Fibroblast of mammary gland (primary cell): ENCODE measurements around the gene NUP188.

Experiments
- DNase-seq: peaks from one replicate; pipeline ENCODE4 v3.0.0-alpha.2; 2010; ENCODE audit warnings: low read depth
- H3K4me3 ChIP-seq: 2 replicates; pipeline ENCODE4 v1.5.1; 2011; ENCODE audit warnings: low read depth, mild to moderate bottlenecking, low read length, moderate library complexity; ENCODE audit not compliant: control insufficient read depth
- TF ChIP-seq, protein P1 (sequence below): conservative IDR thresholded peaks from 2 replicates; pipeline ENCODE4 v1.5.1; 2011; ENCODE audit warnings: low read depth, low read length, inconsistent platforms; ENCODE audit not compliant: control insufficient read depth, insufficient read depth

Gene NUP188

DNA sequence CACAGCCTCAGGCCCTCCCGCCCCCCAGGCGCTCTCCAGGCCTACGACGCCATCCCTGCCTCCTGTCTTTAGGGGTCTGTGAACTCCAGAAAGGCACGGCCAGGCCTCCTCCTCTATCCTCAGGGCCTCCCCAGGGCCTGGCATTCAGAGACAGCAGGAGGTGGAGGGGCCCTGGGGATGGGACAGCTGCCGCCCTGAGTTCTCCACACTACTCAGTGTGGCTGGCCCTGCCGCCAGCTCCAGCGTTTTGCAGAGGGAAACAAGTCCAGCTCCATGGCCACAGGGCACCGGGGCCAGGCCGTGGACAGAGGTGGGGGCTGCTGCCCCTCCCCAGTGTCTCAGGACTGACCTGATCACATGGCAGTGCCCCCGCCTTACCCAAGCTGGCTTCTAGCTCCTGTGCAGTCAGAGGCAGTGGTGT, 64.3 kb downstream of the NUP188 start:
- no peak overlapping the region for H3K4me3 ChIP-seq
- TF ChIP-seq, protein P1, sequence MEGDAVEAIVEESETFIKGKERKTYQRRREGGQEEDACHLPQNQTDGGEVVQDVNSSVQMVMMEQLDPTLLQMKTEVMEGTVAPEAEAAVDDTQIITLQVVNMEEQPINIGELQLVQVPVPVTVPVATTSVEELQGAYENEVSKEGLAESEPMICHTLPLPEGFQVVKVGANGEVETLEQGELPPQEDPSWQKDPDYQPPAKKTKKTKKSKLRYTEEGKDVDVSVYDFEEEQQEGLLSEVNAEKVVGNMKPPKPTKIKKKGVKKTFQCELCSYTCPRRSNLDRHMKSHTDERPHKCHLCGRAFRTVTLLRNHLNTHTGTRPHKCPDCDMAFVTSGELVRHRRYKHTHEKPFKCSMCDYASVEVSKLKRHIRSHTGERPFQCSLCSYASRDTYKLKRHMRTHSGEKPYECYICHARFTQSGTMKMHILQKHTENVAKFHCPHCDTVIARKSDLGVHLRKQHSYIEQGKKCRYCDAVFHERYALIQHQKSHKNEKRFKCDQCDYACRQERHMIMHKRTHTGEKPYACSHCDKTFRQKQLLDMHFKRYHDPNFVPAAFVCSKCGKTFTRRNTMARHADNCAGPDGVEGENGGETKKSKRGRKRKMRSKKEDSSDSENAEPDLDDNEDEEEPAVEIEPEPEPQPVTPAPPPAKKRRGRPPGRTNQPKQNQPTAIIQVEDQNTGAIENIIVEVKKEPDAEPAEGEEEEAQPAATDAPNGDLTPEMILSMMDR = no peak
- no peak for DNase-seq

DNA sequence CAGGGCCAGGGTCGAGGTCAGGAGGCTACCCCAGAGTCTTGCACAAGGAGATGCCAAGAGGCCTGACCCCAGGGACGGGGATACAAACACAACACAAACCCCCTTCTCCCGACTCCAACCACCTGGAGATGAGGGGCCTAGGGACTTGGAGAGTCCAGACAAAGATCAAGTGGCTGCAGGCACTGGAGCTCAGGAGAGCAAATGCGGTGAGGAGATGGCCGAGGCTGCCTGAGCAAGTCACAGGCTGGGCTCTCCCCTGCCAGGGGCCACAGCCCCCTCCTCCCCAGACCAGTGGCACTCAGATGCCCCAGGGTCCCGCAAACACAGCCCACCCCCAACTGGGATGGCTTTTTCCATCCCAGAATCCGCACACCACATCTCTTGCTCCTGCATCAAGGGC, 64.8 kb downstream of the NUP188 start:
- DNase-seq = no peak
- TF ChIP-seq, protein P1 = no peak
- H3K4me3 ChIP-seq = no peak overlapping the region

DNA sequence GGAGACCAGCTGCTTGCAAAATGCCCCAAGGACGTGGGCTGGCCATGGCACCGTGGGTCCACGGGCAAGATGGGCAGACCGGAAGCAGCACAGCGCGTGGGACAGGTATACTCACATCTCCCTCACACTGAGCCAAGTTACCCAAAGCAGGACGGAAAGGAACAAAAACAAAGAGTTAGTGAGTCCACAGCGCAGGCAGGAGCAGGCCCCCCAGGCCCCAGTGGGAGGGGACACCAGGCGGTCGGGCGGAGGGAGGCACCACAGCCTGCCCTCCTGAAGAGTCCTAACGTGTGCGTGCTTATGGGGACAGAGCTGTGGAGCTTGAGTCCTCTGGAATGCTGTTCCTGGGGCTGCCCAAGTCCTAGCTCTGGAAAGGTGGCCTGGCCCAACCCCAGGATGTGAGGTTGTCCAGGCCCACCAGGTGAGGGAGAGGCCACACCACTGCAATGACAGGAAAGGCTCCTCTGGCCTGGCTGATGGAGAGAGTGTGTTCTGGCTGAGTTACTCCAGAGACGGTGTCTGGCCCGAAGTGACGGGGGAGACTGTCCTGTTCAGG, 65.5 kb downstream of the NUP188 start:
- no peak for DNase-seq
- TF ChIP-seq, protein P1 = no peak
- H3K4me3 ChIP-seq = no peak overlapping the region

DNA sequence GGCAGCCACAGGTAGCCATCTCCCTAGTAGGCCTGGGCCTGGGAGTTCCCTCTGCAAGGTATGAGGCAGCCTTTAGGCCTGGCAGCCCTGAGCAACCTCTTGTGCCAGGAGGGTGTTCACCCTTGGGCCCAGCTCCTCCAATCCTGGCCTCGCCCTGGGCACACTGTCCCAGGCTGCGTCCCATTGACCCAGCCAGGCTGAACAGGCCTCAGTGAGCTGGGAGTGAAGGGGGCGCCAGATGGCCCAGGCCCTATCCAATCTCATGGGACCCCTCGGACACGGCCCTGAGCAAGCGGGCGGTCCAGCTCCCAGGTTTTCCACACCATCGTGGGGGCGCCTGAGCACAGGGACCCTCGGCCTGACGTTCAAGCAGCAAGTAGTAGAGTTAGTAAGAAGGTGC, 66.2 kb downstream of the NUP188 start:
- TF ChIP-seq, protein P1 = no peak
- H3K4me3 ChIP-seq = no peak overlapping the region
- DNase-seq = no peak

DNA sequence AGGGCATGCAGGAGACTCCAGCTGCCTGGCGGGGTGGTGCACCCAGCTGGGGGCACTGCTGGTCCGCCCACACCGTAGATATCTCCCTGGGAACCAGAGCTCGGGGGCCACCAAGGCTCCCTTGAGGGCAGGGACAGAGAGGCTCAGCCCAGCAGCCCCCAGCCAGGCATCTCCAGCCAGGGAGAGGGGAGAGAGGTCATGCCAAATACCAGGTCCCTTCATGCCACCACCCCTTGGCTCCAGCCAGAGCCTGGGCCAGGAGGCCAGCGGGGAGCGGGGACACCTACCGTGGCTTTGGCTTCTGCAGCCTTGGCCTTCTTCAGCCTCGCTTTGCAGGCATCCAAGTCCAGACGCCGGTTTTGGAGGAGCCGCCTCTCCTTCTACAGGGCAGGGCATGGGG, 66.6 kb downstream of the NUP188 start:
- no peak for DNase-seq
- TF ChIP-seq, protein P1 = no peak
- H3K4me3 ChIP-seq = no peak overlapping the region

DNA sequence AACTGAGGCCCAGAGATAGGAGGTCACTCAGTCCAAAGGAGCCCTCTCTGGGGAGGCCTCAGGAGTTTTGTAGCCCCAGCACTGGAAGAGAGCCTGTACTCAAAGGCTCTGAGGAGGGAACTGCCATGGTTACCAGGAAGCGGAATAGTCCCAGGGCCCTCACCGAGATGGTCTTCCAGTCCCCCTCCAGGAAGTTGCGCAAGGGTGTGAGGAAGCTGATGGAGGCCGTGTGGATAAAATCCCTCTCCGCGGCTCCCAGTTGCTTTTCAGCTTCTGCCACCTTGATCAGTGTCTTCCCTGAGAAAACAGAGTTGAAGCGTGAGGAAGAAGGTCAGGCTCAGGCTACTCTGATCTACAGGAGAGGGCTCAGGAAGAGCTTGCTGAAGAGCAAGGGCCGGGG, 67.1 kb downstream of the NUP188 start:
- TF ChIP-seq, protein P1 = no peak
- DNase-seq = no peak
- H3K4me3 ChIP-seq = no peak overlapping the region

DNA sequence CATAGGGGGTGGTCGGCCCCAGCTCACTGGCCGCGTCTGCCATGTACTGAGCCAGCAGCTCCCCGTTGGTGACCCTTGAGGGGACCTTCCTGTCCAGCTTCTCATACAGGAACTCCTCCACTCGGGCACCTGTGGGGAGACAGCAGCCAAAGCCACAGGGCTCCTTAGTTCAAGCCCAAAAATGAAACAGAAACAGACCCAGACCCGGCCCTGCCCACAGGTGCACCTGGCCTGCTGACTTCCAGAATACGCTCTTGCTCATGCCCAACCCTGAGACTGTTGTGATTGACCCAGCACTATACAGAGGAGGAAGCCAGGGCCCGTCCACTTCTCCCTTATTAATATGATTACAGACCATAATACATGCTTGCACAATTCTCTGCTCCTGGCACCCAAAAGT, 73.6 kb downstream of the NUP188 start:
- TF ChIP-seq, protein P1 = no peak
- no peak for DNase-seq
- H3K4me3 ChIP-seq = no peak overlapping the region
